HEK293 (cell line): Measurements from ENCODE around the gene EIF4A2.

Experiments used
- ZNF239 ChIP-seq: fragments of 450-650 bp; formaldehyde crosslinking; IDR thresholded peaks from 2 replicates; pipeline ENCODE4 v1.5.1; 2016; ENCODE audit warnings: missing biosample characterization, missing genetic modification characterization
- TF ChIP-seq, protein P1 (sequence below): fragments of 450-650 bp; formaldehyde crosslinking; IDR thresholded peaks from 2 replicates; pipeline ENCODE4 v1.5.1; 2016; ENCODE audit warnings: missing biosample characterization, missing genetic modification characterization
- TF ChIP-seq, protein P2 (sequence below): fragments of 450-650 bp; formaldehyde crosslinking; IDR thresholded peaks from 2 replicates; pipeline ENCODE4 v1.5.1; 2016; ENCODE audit warnings: missing biosample characterization, missing genetic modification characterization
- TF ChIP-seq, protein P3 (sequence below): fragments of 450-650 bp; formaldehyde crosslinking; IDR thresholded peaks from 2 replicates; pipeline ENCODE4 v1.5.1; 2016; ENCODE audit warnings: missing biosample characterization, missing genetic modification characterization

DNA sequence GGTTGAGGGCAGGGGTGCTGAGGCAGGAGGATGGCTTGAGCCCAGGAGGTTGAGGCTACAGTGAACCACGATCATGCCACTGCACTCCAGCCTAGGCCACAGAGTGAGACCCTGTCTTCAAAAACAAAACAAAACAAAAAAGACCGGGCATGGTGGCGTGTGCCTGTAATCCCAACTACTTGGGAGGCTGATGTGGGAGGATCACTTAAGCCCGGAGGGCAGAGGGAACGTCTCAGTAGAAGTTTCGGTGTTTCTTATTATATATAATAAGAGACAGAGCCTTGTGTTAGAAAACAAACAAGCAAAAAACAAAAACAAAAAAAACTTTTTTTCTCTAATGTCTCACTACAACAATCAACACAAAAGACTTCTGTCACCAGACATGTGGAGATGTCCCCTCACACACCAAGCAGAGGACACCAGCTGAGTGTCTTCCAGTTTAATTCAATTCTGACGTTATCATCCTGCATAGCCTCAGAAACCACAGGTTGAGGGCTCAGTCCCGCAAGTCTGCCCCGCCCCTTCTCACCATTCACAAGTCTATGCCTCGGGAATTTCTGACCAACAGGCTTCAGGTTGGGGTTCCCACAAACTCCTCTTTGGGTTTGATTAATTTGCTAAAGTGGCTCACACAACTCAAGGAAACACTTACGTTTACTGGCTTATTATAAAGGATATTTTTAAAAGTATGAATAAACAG lies 24.0 kb upstream of the EIF4A2 start:
- TF ChIP-seq, protein P1, sequence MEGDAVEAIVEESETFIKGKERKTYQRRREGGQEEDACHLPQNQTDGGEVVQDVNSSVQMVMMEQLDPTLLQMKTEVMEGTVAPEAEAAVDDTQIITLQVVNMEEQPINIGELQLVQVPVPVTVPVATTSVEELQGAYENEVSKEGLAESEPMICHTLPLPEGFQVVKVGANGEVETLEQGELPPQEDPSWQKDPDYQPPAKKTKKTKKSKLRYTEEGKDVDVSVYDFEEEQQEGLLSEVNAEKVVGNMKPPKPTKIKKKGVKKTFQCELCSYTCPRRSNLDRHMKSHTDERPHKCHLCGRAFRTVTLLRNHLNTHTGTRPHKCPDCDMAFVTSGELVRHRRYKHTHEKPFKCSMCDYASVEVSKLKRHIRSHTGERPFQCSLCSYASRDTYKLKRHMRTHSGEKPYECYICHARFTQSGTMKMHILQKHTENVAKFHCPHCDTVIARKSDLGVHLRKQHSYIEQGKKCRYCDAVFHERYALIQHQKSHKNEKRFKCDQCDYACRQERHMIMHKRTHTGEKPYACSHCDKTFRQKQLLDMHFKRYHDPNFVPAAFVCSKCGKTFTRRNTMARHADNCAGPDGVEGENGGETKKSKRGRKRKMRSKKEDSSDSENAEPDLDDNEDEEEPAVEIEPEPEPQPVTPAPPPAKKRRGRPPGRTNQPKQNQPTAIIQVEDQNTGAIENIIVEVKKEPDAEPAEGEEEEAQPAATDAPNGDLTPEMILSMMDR, result no peak
- TF ChIP-seq, protein P2, sequence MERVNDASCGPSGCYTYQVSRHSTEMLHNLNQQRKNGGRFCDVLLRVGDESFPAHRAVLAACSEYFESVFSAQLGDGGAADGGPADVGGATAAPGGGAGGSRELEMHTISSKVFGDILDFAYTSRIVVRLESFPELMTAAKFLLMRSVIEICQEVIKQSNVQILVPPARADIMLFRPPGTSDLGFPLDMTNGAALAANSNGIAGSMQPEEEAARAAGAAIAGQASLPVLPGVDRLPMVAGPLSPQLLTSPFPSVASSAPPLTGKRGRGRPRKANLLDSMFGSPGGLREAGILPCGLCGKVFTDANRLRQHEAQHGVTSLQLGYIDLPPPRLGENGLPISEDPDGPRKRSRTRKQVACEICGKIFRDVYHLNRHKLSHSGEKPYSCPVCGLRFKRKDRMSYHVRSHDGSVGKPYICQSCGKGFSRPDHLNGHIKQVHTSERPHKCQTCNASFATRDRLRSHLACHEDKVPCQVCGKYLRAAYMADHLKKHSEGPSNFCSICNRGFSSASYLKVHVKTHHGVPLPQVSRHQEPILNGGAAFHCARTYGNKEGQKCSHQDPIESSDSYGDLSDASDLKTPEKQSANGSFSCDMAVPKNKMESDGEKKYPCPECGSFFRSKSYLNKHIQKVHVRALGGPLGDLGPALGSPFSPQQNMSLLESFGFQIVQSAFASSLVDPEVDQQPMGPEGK (tag by site-specific recombination), result no peak
- TF ChIP-seq, protein P3, sequence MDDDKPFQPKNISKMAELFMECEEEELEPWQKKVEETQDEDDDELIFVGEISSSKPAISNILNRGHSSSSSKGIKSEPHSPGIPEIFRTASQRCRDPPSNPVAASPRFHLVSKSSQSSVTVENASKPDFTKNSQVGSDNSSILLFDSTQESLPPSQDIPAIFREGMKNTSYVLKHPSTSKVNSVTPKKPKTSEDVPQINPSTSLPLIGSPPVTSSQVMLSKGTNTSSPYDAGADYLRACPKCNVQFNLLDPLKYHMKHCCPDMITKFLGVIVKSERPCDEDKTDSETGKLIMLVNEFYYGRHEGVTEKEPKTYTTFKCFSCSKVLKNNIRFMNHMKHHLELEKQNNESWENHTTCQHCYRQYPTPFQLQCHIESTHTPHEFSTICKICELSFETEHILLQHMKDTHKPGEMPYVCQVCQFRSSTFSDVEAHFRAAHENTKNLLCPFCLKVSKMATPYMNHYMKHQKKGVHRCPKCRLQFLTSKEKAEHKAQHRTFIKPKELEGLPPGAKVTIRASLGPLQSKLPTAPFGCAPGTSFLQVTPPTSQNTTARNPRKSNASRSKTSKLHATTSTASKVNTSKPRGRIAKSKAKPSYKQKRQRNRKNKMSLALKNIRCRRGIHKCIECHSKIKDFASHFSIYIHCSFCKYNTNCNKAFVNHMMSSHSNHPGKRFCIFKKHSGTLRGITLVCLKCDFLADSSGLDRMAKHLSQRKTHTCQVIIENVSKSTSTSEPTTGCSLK (tag by site-specific recombination), result no peak
- no peak for TF ChIP-seq ZNF239 (tag by site-specific recombination)
